IMR-90 (cell line): ENCODE results near the gene OLFM3. TPM values are rescaled to one million over a fixed set of nuclear protein-coding genes. Genes with fewer than 3 reads are reported as not detected.

Source experiments
- ATAC-seq: fragments of 200-7000 bp; cut with Tn5 transposase; 2 replicates; pipeline ENCODE4 v1.9.1; 2020; ENCODE audit warnings: low read depth, mild to moderate bottlenecking, moderate library complexity
- BruUV-seq: library from RNA; stranded (reverse); fragments of 400-500 nt; replicated peaks from 2 replicates; lab custom pipeline; 2021; lab: Mats Ljungman, UMichigan
- CTCF ChIA-PET: fragments of 300-600 bp; formaldehyde crosslinking; extraction: SDS; loops from one replicate; lab custom pipeline; 2021; ENCODE audit warnings: antibody characterized with exemption; lab: Yijun Ruan, JAX
- POLR2A ChIA-PET: fragments of 300-600 bp; sonication (Branson Sonifier 250); formaldehyde crosslinking; loops from one replicate; lab custom pipeline; 2022; ENCODE audit warnings: antibody characterized with exemption; ENCODE audit not compliant: unreplicated experiment; lab: Charles Lee
- DNase-seq: peaks from one replicate; pipeline ENCODE4 v3.0.0; 2013
- H2AFZ ChIP-seq: replicated peaks from 2 replicates; pipeline ENCODE3; 2013; ENCODE audit warnings: low read length, mild to moderate bottlenecking; ENCODE audit not compliant: poor library complexity
- H2AK5ac ChIP-seq: 2 replicates; pipeline ENCODE4 v1.6.1; 2013; ENCODE audit warnings: low read depth, low read length, inconsistent platforms
- H2AK9ac ChIP-seq: replicated peaks from 2 replicates; pipeline ENCODE3; 2013; ENCODE audit warnings: mild to moderate bottlenecking, low read depth, low read length, moderate library complexity; ENCODE audit not compliant: poor library complexity
- H2BK120ac ChIP-seq: 2 replicates; pipeline ENCODE4 v1.6.1; 2013; ENCODE audit warnings: low read depth, low read length, inconsistent platforms
- H2BK15ac ChIP-seq: 3 replicates; pipeline ENCODE4 v1.6.1; 2013; ENCODE audit warnings: low read depth, low read length, inconsistent platforms
- H2BK20ac ChIP-seq: 2 replicates; pipeline ENCODE4 v1.6.1; 2013; ENCODE audit warnings: low read depth, mild to moderate bottlenecking, inconsistent platforms, low read length, moderate library complexity
- H2BK5ac ChIP-seq: 2 replicates; pipeline ENCODE4 v1.6.1; 2013; ENCODE audit warnings: mild to moderate bottlenecking, low read depth, low read length, inconsistent platforms; ENCODE audit not compliant: poor library complexity, severe bottlenecking
- H3K14ac ChIP-seq: replicated peaks from 2 replicates; pipeline ENCODE4 v1.6.1; 2013; ENCODE audit warnings: low read depth, low read length, inconsistent platforms
- H3K18ac ChIP-seq: 2 replicates; pipeline ENCODE4 v1.6.1; 2013; ENCODE audit warnings: low read depth, low read length, control low read depth
- H3K23ac ChIP-seq: 2 replicates; pipeline ENCODE4 v1.6.1; 2013; ENCODE audit warnings: low read depth, low read length, inconsistent platforms
- H3K27ac ChIP-seq: 2 replicates; pipeline ENCODE4 v1.5.1; 2013; ENCODE audit warnings: mild to moderate bottlenecking, control low read depth, low read length; ENCODE audit not compliant: insufficient read depth
- H3K27me3 ChIP-seq: 2 replicates; pipeline ENCODE4 v1.6.1; 2013; ENCODE audit warnings: low read length; ENCODE audit not compliant: control insufficient read depth, insufficient read depth
- H3K36me3 ChIP-seq: 2 replicates; pipeline ENCODE4 v1.6.1; 2013; ENCODE audit warnings: low read length, mixed read lengths; ENCODE audit not compliant: control insufficient read depth, insufficient read depth
- H3K4ac ChIP-seq: 2 replicates; pipeline ENCODE4 v1.6.1; 2013; ENCODE audit warnings: low read depth, low read length, inconsistent platforms
- H3K4me1 ChIP-seq: 2 replicates; pipeline ENCODE4 v1.6.1; 2013; ENCODE audit warnings: low read length, mixed read lengths; ENCODE audit not compliant: control insufficient read depth, insufficient read depth
- H3K4me2 ChIP-seq: 2 replicates; pipeline ENCODE4 v1.6.1; 2013; ENCODE audit warnings: low read depth, mild to moderate bottlenecking, control low read depth, low read length, moderate library complexity
- H3K4me3 ChIP-seq: 2 replicates; pipeline ENCODE4 v1.5.1; 2013; ENCODE audit warnings: low read depth, mild to moderate bottlenecking, control low read depth, low read length, moderate library complexity; ENCODE audit not compliant: insufficient read depth
- H3K56ac ChIP-seq: 2 replicates; pipeline ENCODE4 v1.6.1; 2013; ENCODE audit warnings: low read length, inconsistent platforms; ENCODE audit not compliant: insufficient read depth; ENCODE audit errors: extremely low read depth
- H3K79me1 ChIP-seq, 2 experiments: 2 replicates each; pipeline ENCODE4 v1.6.1; 2013; ENCODE audit warnings: low read length in 2 of 2, inconsistent platforms in 1 of 2, low read depth in 1 of 2
- H3K9ac ChIP-seq: 2 replicates; pipeline ENCODE4 v1.6.1; 2013; ENCODE audit warnings: low read depth, low read length, control low read depth
- H3K9me1 ChIP-seq: 2 replicates; pipeline ENCODE4 v1.6.1; 2013; ENCODE audit warnings: low read length, inconsistent platforms; ENCODE audit not compliant: insufficient read depth
- H3K9me3 ChIP-seq: 2 replicates; pipeline ENCODE4 v1.6.1; 2013; ENCODE audit warnings: low read length; ENCODE audit not compliant: control insufficient read depth, insufficient read depth
- H4K20me1 ChIP-seq: 2 replicates; pipeline ENCODE4 v1.6.1; 2013; ENCODE audit warnings: low read length, inconsistent platforms; ENCODE audit not compliant: insufficient read depth
- H4K5ac ChIP-seq: 2 replicates; pipeline ENCODE4 v1.6.1; 2013; ENCODE audit warnings: mild to moderate bottlenecking, low read depth, low read length, control low read depth
- H4K8ac ChIP-seq, 2 experiments: 2 replicates each; pipeline ENCODE4 v1.6.1; 2013; ENCODE audit warnings: low read depth in 2 of 2, low read length in 2 of 2, control low read depth in 1 of 2, inconsistent platforms in 1 of 2
- H4K91ac ChIP-seq: 2 replicates; pipeline ENCODE4 v1.6.1; 2013; ENCODE audit warnings: low read depth, low read length, inconsistent platforms; ENCODE audit not compliant: insufficient read depth
- CEBPB ChIP-seq: IDR thresholded peaks from 2 replicates; pipeline ENCODE4 v1.6.1; 2012; ENCODE audit warnings: low read depth, low read length, improper control_type of control experiment
- CHD1 ChIP-seq: IDR thresholded peaks from 2 replicates; pipeline ENCODE4 v1.6.1; 2012; ENCODE audit warnings: low read depth, low read length, improper control_type of control experiment
- CTCF ChIP-seq: conservative IDR thresholded peaks from 2 replicates; pipeline ENCODE4 v1.5.1; 2012; ENCODE audit warnings: mild to moderate bottlenecking, low read depth, low read length, improper control_type of control experiment
- FOS ChIP-seq: fragments of 150-350 bp; IDR thresholded peaks from 2 replicates; pipeline ENCODE4 v1.6.1; 2016; ENCODE audit warnings: low read depth, low read length
- MAFK ChIP-seq: IDR thresholded peaks from 2 replicates; pipeline ENCODE4 v1.6.1; 2012; ENCODE audit warnings: low read depth, low read length, improper control_type of control experiment
- MAZ ChIP-seq: IDR thresholded peaks from 2 replicates; pipeline ENCODE4 v1.6.1; 2012; ENCODE audit warnings: low read depth, mild to moderate bottlenecking, low read length, improper control_type of control experiment, moderate library complexity, borderline replicate concordance
- MXI1 ChIP-seq: IDR thresholded peaks from 2 replicates; pipeline ENCODE4 v1.6.1; 2012; ENCODE audit warnings: low read depth, mild to moderate bottlenecking, low read length, moderate library complexity, borderline replicate concordance
- NFE2L2 ChIP-seq: fragments of 150-350 bp; IDR thresholded peaks from 2 replicates; pipeline ENCODE4 v1.6.1; 2016; ENCODE audit warnings: low read depth, mild to moderate bottlenecking, low read length
- POLR2A ChIP-seq: IDR thresholded peaks from 2 replicates; pipeline ENCODE4 v1.6.1; 2012; ENCODE audit warnings: mild to moderate bottlenecking, low read depth, low read length
- RAD21 ChIP-seq: IDR thresholded peaks from 2 replicates; pipeline ENCODE4 v1.6.1; 2012; ENCODE audit warnings: low read length, improper control_type of control experiment
- RCOR1 ChIP-seq: IDR thresholded peaks from 2 replicates; pipeline ENCODE4 v1.6.1; 2012; ENCODE audit warnings: mild to moderate bottlenecking, low read length, improper control_type of control experiment; ENCODE audit not compliant: insufficient replicate concordance
- RFX5 ChIP-seq: IDR thresholded peaks from 2 replicates; pipeline ENCODE4 v1.8.0; 2012; ENCODE audit warnings: low read depth, mild to moderate bottlenecking, low read length, moderate library complexity
- SMC3 ChIP-seq: fragments of 150-350 bp; IDR thresholded peaks from 2 replicates; pipeline ENCODE4 v1.6.1; 2016; ENCODE audit warnings: low read depth, mild to moderate bottlenecking, antibody characterized with exemption, low read length, moderate library complexity
- USF2 ChIP-seq: fragments of 150-350 bp; IDR thresholded peaks from 2 replicates; pipeline ENCODE4 v1.6.1; 2017; ENCODE audit warnings: mild to moderate bottlenecking, antibody characterized with exemption, low read length, low read depth
- WGBS, 2 experiments: methylation state at CpG; one replicate each; pipeline versions ENCODE4 v1.1.5 to v1.1.7; 2013; ENCODE audit warnings: missing lambda C conversion rate in 2 of 2; ENCODE audit not compliant: insufficient read length in 1 of 2; ENCODE audit errors: extremely low coverage in 2 of 2; 5-methylcytosine and 5-hydroxymethylcytosine counted together
- dilution Hi-C: fragments of 300-500 bp; cut with HindIII; formaldehyde crosslinking; loops from one replicate; pipeline ENCODE4 v1.14.3; 2018; ENCODE audit warnings: low sequenced_read_pairs; ENCODE audit not compliant: unreplicated experiment
- in situ Hi-C: fragments of 300-500 bp; cut with MboI; formaldehyde crosslinking; loops from 3 replicates; pipeline ENCODE4 v1.14.3; 2019; ENCODE audit warnings: low sequenced_read_pairs, inconsistent platforms, mixed read lengths
- intact Hi-C: fragments of 100-400 bp; cut with micrococcal nuclease; formaldehyde crosslinking; loops from 2 replicates; pipeline ENCODE4 v1.10.0; 2022
- polyA plus RNA-seq, 3 experiments: library from polyadenylated mRNA; depleted of rRNA; stranded (reverse); fragments of >200 nt; gene quantifications; 2 replicates each; pipeline ENCODE4 v1.2.3, GENCODE V29; 2012; ENCODE audit warnings: low replicate concordance in 1 of 3
- total RNA-seq: library from RNA; depleted of rRNA; stranded (reverse); fragments of >200 nt; gene quantifications from 2 replicates; pipeline ENCODE4 v1.2.3, GENCODE V29; 2012
- TF ChIP-seq, protein P1 (sequence below): fragments of 150-350 bp; IDR thresholded peaks from 2 replicates; pipeline ENCODE4 v1.6.1; 2016; ENCODE audit warnings: low read depth, mild to moderate bottlenecking, low read length, moderate library complexity, borderline replicate concordance

The OLFM3 gene
- total and polyA plus RNA-seq, 2 of the 4 experiments (the other 2 are of a cell fraction) = not detected

DNA sequence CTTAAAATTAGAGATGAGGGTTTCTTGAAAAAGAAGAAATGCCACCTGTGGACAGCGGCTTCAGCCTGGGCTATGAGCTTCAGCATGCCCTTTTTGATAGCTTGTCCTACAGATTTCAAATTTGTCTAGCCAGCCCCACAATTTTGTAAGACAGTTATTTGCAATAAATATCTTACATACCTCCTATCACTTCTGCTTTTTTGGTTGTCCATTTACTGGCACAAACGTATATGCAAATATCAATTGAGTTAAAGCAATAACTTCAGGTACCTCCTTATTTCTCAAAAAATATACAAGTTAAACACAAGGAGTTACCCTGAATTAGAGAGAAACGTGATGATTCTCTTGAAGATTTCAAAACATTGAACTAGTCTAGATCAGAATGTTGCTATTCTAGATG, 53.5 kb downstream of the OLFM3 start:
- Histone ChIP-seq H2AK9ac (no peak overlapping the region), H3K4me1 (no peaks in the 10 kb centered on the region), H3K27ac (no peak overlapping the region), H3K9me3 (no peaks in the 10 kb centered on the region), H3K56ac (no peak overlapping the region), H3K4ac (no peak overlapping the region), H2AFZ (no peak overlapping the region), H3K4me3 (no peak overlapping the region), H3K23ac (no peak overlapping the region), H3K36me3 (no peaks in the 10 kb centered on the region), H4K20me1 (no peaks in the 10 kb centered on the region), H3K27me3 (no peaks in the 10 kb centered on the region), H4K5ac (no peak overlapping the region), H3K4me2 (no peak overlapping the region), H2BK20ac (no peak overlapping the region), H4K91ac (no peak overlapping the region), H3K9ac (no peak overlapping the region), H2BK5ac (no peak overlapping the region), H3K9me1 (no peaks in the 10 kb centered on the region), H2BK15ac (no peak overlapping the region), H2AK5ac (no peak overlapping the region), H3K14ac (no peak overlapping the region), H4K8ac (no peak overlapping the region), H3K79me1 (no peaks in the 10 kb centered on the region), H3K18ac (no peak overlapping the region), H2BK120ac (no peak overlapping the region)
- dilution Hi-C loops = no loop called here
- ATAC-seq (no peak), DNase-seq (no peak)
- POLR2A ChIA-PET = no interaction called here
- in situ Hi-C loops = no loop called here
- WGBS, 2 experiments = no CpG with 5 or more reads among the region's 3 CpGs
- CTCF ChIA-PET = interaction anchor here (0.6 kb wide), 1 partner anchor 160 kb away, joined by 3 read pairs; no protein-coding TSS in a partner anchor
- intact Hi-C loops = no loop called here
- no TSS peak for BruUV-seq
- TF ChIP-seq POLR2A (no peak), RFX5 (no peak), RAD21 (no peak), CHD1 (no peak), CTCF (no peak), USF2 (no peak), MAZ (no peak), MXI1 (no peak), RCOR1 (no peak), CEBPB (no peak), SMC3 (no peak), MAFK (no peak), FOS (no peak), NFE2L2 (no peak)
- TF ChIP-seq, protein P1, sequence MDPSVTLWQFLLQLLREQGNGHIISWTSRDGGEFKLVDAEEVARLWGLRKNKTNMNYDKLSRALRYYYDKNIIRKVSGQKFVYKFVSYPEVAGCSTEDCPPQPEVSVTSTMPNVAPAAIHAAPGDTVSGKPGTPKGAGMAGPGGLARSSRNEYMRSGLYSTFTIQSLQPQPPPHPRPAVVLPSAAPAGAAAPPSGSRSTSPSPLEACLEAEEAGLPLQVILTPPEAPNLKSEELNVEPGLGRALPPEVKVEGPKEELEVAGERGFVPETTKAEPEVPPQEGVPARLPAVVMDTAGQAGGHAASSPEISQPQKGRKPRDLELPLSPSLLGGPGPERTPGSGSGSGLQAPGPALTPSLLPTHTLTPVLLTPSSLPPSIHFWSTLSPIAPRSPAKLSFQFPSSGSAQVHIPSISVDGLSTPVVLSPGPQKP = no peak
